HG02763 (cell line): ENCODE measurements around the gene APOBEC4.

Experiments used
- ATAC-seq: cut with Tn5 transposase; IDR thresholded peaks from one replicate; pipeline ENCODE4 v1.9.1; 2021; ENCODE audit warnings: mild to moderate bottlenecking, moderate library complexity; ENCODE audit not compliant: unreplicated experiment

Gene APOBEC4

GRCh38 chr1:183675883-183676585 is 22.9 kb upstream of the APOBEC4 start:
- ATAC-seq, result no peak

DNA sequence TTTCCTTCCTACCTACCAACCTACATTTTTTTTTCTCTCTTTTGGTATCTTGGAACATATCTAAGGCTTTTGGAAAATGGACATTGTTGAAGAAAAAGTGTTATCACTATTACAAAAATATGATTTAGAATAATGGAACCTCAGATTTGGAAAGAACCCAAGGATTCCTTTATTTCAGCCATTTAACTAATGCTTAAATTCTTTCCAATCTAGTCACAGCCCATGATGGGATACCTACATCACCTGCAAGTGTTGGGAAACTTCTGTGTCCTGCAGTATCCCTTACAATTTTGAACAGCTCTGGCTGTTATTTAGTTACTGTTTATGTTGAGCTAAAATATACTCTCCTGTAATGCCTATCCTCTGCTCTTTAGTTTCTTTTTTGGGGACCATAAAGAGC is 22.3 kb upstream of the APOBEC4 start:
- no peak for ATAC-seq

- ATAC-seq, result no peak
These were observed 21.8 kb upstream of the APOBEC4 start for GRCh38 chr1:183674886-183675285.

GRCh38 chr1:183674339-183674738 is 21.2 kb upstream of the APOBEC4 start:
- ATAC-seq, result no peak

DNA sequence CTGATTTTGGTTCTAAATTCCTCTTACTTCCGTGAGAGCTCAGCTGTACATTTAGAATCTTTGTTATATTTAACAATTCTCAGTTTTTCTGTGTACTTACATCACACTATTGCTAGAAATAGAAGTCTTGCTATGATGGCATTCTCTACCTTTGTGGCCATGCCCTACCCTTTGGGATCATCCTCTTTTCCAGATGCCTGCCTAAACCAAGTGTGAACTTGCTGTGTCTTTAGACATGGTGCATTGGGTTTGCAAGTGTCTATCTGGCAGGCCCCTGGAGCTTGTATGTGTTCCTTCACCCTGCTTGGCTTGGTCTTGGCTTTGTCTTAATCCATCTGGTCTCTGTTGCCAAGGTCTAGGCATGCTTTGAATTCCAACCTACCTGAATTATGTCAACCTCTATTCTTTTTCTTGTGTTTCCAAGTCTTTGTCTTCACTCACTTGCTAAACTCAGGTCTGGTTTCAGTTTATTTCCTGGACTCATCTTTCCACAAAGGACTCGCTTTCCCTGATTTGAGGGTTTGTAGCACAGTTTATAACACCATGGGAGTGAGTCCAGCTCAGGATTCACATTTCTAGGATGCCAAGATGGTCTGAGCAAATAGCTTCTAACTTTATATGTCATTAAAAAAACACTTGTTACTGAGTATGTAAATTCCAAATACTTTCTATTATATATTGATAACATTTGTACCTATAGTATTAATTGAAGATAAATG is 20.6 kb upstream of the APOBEC4 start:
- ATAC-seq, result no peak

GRCh38 chr1:183670169-183670568 is 17.1 kb upstream of the APOBEC4 start:
- no peak for ATAC-seq

DNA sequence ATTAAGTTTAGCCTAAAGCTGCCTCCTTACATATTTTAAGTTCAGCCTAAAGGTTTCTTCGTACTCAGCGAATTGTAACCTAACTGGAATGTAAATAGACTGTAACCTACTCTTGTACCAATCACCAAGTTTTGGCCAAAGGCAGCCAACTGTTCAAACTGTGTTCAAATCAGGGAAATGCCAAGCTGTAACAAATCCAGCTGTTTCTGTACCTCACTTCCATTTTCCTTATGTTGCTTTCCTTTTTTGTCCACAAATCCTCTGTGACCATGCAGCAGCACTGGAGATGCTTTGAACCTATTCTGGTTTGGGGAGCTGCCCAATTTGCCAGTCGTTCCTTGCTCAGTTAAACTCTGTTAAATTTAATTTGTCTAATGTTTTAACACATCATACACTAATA is 3.2 kb upstream of the APOBEC4 start:
- no peak for ATAC-seq

DNA sequence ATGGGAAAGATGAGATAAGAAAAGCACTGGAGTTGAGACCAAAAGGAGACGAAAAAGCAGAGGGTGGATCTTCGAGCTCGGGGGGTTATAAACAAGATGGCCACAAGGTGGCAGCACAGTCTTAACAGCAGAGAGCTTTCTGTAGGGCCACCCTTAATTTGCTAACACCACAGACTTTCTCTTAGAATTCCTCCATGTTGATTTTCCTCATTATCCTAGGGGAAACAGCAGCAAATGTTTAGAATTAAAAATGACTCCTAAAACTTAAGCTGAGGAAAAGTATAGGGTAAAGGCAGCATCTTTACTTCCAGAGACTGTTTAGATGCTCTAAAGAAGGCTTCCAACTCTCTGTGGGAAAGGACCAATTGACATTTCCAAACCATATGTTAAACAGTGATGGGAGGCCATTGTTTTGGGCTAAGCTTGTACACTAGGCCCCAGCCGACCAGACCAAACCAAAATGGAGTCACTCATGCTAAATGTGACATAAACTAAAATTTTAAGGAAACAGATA is 2.5 kb upstream of the APOBEC4 start:
- ATAC-seq, result no peak

DNA sequence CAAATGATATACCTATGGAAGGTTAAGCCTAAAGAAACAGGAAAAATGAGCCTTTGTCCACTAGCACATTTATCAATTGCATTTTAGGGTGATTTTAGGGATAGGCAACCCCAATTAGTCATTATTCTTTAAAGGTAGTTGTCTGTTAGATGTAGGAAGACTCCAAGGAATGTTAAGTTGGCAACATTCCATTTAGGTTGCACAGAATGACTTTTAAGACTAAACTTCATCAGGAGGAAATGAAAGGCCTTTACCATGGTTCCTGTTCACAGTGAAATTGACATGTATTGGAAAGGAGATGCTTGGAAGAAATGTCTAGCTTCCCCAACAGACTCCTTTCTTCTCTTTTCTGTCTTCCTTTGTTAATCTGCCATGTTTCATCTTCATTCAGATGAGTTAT is 1.6 kb upstream of the APOBEC4 start:
- ATAC-seq, result no peak

DNA sequence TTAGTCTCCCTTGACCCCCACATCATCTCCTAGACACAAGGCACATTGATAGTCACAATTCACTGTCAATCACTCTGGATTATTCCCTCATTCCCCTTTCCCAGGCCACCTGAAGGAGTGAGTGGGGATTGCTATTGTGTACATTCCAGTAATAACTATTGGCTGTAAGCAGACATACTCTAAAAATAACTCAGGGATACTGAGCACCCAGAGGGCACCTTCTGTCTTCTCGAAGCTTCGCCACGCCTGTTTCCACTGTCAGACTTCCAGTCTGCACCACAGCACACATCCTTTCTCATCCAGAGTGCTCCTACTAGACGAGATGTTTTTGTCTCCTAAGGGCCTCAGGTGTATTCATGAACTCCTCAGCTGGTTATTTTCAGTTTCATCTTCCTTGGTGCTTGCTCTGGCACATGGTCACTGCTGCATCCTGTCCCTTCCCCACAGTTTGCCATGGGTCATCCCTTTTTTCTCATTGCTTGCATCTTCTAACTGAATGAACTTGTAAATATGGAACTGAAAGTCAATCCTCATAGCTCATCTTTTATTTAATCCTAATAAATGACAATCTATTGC is 848 bp upstream of the APOBEC4 start:
- ATAC-seq, result no peak

GRCh38 chr1:183653462-183653794 is 312 bp upstream of the APOBEC4 start:
- ATAC-seq, result no peak

GRCh38 chr1:183652107-183652506 is 1.0 kb downstream of the APOBEC4 start:
- no peak for ATAC-seq

- ATAC-seq, result no peak
These were observed 1.5 kb downstream of the APOBEC4 start for GRCh38 chr1:183651612-183652011.

DNA sequence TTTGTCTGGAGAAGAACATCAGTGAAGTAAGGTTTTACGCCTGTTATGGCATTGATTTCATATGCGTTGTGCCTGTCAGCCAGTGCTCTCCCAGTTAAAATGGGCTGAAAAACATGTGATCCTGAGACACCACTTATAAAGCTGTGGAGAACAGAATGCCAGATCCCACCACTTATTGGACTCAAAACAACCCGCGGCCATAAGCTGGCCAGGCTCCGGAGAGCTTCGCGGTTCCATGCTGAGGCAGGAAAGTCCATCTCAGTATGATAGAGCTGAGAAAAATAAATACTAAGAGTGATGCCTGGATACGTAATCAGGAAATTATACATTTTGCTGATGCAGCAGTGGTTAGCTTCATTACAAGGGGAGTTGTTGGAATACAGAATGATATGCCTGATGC is 5.1 kb downstream of the APOBEC4 start:
- no peak for ATAC-seq

DNA sequence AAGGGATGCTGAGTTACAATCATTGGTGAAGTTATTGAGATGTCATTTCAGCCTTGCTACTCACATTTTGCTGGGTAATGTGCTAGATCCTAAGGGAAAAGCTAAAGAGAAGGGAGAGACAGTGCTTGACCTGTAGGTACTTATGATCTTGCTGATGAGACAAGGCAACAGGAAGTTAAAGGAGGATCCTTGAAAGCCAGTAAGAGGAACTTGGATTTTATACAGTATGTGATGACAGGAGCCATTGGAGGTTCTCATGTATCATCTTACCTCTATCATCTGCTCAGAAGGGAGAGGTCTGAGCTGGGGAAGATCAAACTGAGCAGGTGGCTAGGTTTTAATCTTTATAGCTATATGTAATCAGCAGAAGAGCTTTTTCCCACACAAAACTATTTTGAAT is 6.3 kb downstream of the APOBEC4 start:
- no peak for ATAC-seq

GRCh38 chr1:183645531-183645930 is 7.6 kb downstream of the APOBEC4 start:
- no peak for ATAC-seq

DNA sequence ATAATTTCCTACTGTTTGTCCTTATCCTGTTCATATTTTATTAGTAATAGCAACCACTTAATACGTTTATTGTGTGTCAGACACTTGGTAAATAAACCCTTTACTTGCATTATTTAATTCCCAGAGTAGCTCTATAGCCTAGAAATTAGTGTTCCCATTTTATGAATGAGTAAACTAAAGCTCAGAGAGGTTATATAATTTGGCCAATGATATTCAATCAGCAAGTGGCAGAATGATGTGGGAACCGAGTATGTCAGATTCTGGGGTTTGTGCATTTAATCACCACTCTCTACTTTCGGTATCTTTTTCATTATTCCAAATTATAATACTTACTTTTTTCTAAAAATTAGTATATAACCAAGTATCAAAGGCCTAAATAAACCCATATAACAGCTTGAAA is 10.9 kb downstream of the APOBEC4 start:
- no peak for ATAC-seq

- no peak for ATAC-seq
These were observed 12.9 kb downstream of the APOBEC4 start for GRCh38 chr1:183640193-183640592.

DNA sequence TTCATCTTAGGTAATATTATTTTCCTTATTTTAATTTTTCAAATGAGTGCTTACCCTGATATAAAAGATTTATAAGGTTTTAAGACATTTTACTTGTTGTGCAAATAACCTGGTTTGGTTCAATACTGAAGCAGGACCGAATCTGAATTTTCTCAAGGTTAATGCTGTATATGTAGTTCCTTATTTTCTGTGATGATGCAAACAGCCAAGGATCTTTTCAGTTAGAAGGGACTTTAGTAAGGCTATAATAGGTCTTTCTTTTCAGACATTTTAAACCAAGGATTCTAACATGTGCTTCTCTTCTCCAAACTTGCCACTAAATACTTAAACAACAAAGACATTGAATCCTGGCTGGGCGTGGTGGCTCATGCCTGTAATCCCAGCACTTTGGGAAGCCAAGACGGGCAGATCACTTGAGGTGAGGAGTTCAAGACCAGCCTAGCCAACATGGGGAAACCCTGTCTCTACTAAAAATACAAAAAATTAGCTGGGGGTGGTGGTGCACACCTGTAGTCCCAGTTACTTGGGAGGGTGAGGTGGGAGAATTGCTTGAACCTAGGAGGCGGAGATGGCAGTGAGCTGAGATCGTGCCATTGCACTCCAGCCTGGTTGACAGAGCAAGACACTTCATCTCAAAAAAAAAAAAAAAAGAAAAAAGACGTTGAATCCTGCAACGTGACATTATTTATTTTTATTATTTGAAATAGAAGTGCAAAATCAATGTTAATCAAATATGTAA is 14.3 kb downstream of the APOBEC4 start:
- no peak for ATAC-seq

GRCh38 chr1:183636783-183637182 is 16.3 kb downstream of the APOBEC4 start:
- ATAC-seq, result no peak

GRCh38 chr1:183636334-183636682 is 16.8 kb downstream of the APOBEC4 start:
- no peak for ATAC-seq
